HCT116 (cell line): Measurements from ENCODE around the gene FCHSD2.

Experiments
- ATF3 ChIP-seq: IDR thresholded peaks from 2 replicates; pipeline ENCODE4 v1.6.1; 2012
- CEBPB ChIP-seq: IDR thresholded peaks from 2 replicates; pipeline ENCODE4 v1.6.1; 2012; ENCODE audit warnings: low read depth
- CTCF ChIP-seq, 3 experiments: fragments of 200-600 bp in 1 of 3; sonication (generic) in 1 of 3; IDR thresholded peaks in 2 of 3; conservative IDR thresholded peaks in 1 of 3; 2 replicates each; pipeline ENCODE4 v1.5.1; 2012 to 2017; ENCODE audit warnings: low read depth in 2 of 3, low read length in 2 of 3, antibody characterized with exemption in 1 of 3, borderline replicate concordance in 1 of 3, control low read depth in 1 of 3, mild to moderate bottlenecking in 1 of 3, mixed read lengths in 1 of 3, mixed run types in 1 of 3, moderate library complexity in 1 of 3; ENCODE audit not compliant: insufficient read depth in 1 of 3
- EZH2 ChIP-seq: fragments of 200-600 bp; sonication (generic); IDR thresholded peaks from 2 replicates; pipeline ENCODE4 v1.6.1; 2017; ENCODE audit warnings: antibody characterized with exemption, mixed run types
- POLR2A ChIP-seq: IDR thresholded peaks from 2 replicates; pipeline ENCODE4 v1.7.0; 2011; ENCODE audit warnings: borderline replicate concordance; ENCODE audit not compliant: insufficient read depth, insufficient read length; ENCODE audit errors: extremely low read depth
- SIN3A ChIP-seq: IDR thresholded peaks from 2 replicates; pipeline ENCODE4 v1.6.1; 2012; ENCODE audit warnings: low read depth
- TCF7L2 ChIP-seq: IDR thresholded peaks from 2 replicates; pipeline ENCODE4 v1.7.0; 2011; ENCODE audit warnings: borderline replicate concordance, inconsistent platforms; ENCODE audit not compliant: insufficient read depth, insufficient read length; ENCODE audit errors: extremely low read depth

- TF ChIP-seq CTCF (IDR thresholded peaks at IDR 0.05 in 2 of 3, conservative IDR thresholded peaks at IDR 0.05 in 1 of 3; ENCODE audit: borderline replicate concordance in 1 of 3, insufficient read depth in 1 of 3, low read depth in 2 of 3, low read length in 2 of 3) (no peak), TCF7L2 (no peak), SIN3A (no peak), ATF3 (no peak), CEBPB (no peak), POLR2A (no peak), EZH2 (no peak)
Observed at GRCh38 chr11:73189723-73190556, 47.8 kb upstream of the FCHSD2 start.
